GM21717 (cell line): ENCODE data around the gene EIF4H.
"Not testable (repeated sequence)": the region's sequence is repeated elsewhere in the genome, so short reads cannot be mapped to it uniquely, and the experiment has no call there.

Experiments
- ATAC-seq: cut with Tn5 transposase; IDR thresholded peaks from one replicate; pipeline ENCODE4 v1.9.1; 2021; ENCODE audit warnings: mild to moderate bottlenecking, moderate library complexity; ENCODE audit not compliant: unreplicated experiment

The EIF4H gene

DNA sequence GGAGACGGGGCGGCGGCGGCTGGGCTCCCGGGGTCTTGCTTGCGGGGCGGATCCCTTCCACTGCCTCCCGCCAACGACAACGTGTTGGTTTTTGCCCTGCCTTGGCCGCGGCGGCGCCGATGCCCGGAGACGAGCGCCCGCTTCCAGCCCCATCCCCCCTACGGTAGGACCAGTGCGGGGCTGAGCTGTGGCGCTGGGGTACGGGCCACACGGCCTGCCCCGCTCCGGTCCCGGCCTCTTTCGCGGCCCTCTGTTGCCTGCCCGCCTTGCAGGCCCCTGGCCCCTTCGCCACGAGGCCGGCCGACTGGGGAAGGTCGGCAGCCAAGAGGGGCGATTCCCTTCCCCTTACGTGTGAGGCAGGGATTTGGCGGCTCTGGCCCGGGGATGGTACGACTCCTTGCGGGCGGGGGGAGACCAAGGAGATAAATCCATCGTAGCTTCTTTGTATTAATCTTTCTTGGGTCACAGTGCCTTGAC lies 488 bp downstream of the EIF4H start:
- peak; percentile 32 for ATAC-seq

DNA sequence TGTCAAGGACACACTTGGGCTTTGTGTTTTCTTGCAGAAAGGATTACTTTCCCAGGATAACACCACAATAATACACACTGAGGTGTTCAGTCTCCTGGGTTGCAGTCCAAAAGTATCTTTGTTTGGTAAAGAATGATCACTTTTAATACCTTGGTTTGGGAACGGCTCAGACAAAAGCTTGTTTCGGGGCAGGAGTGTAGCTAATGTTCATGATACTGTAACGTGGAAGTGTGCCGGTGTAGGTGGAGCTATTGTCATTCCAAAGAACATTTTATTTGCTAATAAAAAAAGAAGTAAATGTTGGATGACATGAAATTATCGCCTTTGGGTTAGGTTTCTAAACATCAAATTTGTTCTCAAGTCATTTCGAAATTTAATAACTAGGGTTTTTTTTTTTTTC lies 1.2 kb downstream of the EIF4H start:
- no peak for ATAC-seq

DNA sequence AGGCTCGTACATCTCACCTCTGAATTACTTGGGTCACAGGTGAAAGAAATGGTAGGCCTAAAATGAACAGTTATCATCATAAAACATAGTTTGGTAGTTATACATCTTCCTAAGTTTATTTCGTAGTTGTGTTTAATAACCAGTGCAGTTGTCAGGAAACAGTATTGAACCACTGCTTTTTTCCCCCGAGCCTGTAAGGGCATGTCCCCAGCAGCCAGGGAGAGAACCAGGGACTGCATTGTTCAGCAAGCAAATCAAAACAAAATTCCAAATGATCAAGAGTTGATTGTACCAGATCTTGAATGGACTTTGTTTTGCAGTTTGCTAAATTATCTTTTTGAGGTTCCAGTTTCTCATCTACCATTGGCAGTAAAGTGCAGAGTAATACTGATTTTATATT lies 2.4 kb downstream of the EIF4H start:
- ATAC-seq, result no peak

DNA sequence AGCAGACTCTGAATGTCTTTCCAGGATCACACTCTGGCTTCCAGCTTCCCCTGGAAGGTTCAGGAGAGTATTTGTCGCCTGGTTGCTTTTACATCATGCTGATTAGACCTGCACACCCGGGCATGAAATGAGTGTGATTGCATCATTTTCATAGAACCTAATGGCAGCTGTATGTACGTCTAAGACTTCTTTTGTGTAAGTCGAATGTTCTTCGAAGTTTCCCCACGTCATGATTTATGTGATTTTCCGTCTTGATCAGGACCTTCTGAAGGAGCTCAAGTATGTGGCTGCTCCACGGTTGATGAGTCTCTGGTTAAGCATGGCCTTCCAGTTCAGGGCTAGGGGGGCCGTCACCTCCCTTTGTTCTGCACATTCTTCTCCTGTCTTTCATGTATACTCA lies 4.5 kb downstream of the EIF4H start:
- ATAC-seq, result no peak

GRCh38 chr7:74179935-74180604 lies 5.9 kb downstream of the EIF4H start:
- ATAC-seq, result no peak

- ATAC-seq, result no peak
These were observed 6.7 kb downstream of the EIF4H start for GRCh38 chr7:74180866-74181265.

DNA sequence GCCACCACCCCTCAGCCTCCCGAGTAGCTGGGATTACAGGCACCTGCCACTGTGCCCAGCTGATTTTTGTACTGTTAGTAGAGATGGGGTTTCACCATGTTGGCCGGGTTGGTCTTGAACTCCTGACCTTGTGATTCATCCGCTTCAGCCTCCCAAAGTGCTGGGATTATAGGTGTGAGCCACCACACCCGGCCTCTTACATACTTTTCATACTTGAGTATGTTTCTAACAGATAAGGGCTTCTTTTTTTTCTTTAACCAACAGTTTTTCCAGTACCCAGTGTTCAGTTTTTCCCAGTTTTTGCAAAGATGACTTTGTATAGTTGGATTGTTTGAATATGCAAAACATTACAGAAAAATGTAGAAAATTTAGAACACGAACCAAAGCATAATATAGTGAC lies 7.7 kb downstream of the EIF4H start:
- no peak for ATAC-seq

- ATAC-seq, result no peak
These were observed 8.4 kb downstream of the EIF4H start for GRCh38 chr7:74182453-74183090.

- no peak for ATAC-seq
These were observed 9.0 kb downstream of the EIF4H start for GRCh38 chr7:74183142-74183541.

- no peak for ATAC-seq
These were observed 9.7 kb downstream of the EIF4H start for GRCh38 chr7:74183653-74184450.

GRCh38 chr7:74185016-74185415 lies 10.9 kb downstream of the EIF4H start:
- ATAC-seq, result no peak

DNA sequence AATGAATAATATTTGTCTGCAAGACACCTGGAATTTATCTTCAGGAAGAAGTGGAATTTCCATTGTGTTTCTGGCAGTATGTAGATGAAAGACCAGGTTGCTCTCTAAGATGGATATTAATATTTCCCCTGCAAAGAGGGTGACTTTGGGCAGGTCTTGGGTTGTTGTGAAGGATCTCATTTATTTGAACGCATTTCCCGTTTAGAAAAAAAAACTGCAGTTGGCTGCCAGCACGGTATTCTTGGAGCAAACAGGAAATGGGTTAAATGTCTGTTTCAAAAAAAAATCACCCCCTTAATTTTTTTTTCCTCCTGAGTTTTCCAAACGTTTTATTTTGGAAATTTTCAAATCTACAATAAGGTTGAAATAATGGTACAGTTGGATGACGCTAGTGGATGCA lies 11.5 kb downstream of the EIF4H start:
- no peak for ATAC-seq

GRCh38 chr7:74187915-74188675 lies 13.9 kb downstream of the EIF4H start:
- no peak for ATAC-seq

GRCh38 chr7:74190259-74190658 lies 16.1 kb downstream of the EIF4H start:
- ATAC-seq, result no peak

DNA sequence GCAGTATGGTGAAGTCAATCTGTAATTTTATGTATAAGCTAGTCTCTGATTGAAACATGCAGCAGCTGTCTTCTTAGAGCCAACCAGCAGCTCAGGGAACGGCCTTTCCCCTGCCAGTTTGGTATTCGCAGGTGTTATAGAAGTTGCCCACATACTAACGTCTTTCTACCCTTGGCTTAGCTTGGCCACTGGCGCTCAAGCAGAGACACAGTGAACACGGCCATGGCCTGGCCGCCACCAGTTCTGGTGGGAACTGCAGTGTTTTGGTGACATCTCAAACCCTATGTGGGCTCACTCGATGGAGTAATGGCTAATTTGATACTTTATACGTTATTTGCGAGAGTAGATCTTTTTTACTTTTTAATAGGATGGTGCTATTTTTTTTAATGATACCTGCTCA lies 17.1 kb downstream of the EIF4H start:
- ATAC-seq, result no peak

DNA sequence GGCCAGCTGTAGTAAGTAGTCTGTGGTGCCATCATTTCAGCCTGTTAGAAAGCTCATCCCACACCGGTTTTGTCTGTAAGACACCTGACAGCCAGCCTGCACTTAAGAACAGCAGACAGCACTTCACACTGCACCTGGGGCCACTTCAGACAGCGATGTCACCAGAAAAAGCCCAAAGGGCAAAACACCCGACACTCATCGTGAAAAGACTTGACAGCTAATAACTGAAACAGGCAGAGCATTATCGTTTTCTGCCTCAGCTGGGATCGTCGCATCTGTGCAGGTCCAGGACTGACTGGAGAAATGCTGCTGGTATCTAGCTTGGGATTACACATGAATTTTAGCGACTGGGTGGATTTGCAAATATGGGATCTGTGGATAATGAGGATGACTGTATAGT lies 18.9 kb downstream of the EIF4H start:
- no peak for ATAC-seq

DNA sequence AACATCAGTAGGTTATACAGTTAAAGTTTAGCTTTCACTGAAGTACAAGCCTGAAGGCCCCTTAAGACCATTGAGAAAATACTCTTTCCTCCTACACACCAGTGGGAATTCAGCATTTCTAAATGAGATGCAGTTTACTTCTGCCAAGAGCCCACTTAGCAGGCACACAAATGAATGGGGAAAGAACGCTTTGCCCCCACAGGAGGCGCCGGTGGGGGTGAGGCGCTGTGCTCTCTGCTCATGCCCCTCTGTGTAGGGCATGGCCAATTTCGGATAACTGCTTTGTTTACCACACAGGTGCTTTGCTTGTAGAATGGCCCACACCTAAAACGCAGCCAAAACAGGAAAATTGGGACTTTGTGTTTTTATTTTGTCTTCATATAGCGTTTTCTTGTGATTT lies 19.8 kb downstream of the EIF4H start:
- ATAC-seq, result no peak

- no peak for ATAC-seq
These were observed 20.5 kb downstream of the EIF4H start for GRCh38 chr7:74194686-74195085.

- ATAC-seq, result not testable (repeated sequence)
These were observed 21.1 kb downstream of the EIF4H start for GRCh38 chr7:74195139-74195860.

- not testable (repeated sequence) for ATAC-seq
These were observed 22.0 kb downstream of the EIF4H start for GRCh38 chr7:74195968-74196654.
